EH (cell line): Measurements from ENCODE around the gene IFI6.
"Not testable (repeated sequence)": the region's sequence is repeated elsewhere in the genome, so short reads cannot be mapped to it uniquely, and the experiment has no call there.

Experiments used
- DNase-seq: peaks from one replicate; pipeline ENCODE4 v3.0.0-alpha.2; 2015; ENCODE audit warnings: low read depth

IFI6 gene

GRCh38 chr1:27627733-27628132 lies 44.3 kb downstream of the IFI6 start:
- not testable (repeated sequence) for DNase-seq

- DNase-seq = no peak
These were observed 44.9 kb downstream of the IFI6 start for GRCh38 chr1:27627061-27627460.

DNA sequence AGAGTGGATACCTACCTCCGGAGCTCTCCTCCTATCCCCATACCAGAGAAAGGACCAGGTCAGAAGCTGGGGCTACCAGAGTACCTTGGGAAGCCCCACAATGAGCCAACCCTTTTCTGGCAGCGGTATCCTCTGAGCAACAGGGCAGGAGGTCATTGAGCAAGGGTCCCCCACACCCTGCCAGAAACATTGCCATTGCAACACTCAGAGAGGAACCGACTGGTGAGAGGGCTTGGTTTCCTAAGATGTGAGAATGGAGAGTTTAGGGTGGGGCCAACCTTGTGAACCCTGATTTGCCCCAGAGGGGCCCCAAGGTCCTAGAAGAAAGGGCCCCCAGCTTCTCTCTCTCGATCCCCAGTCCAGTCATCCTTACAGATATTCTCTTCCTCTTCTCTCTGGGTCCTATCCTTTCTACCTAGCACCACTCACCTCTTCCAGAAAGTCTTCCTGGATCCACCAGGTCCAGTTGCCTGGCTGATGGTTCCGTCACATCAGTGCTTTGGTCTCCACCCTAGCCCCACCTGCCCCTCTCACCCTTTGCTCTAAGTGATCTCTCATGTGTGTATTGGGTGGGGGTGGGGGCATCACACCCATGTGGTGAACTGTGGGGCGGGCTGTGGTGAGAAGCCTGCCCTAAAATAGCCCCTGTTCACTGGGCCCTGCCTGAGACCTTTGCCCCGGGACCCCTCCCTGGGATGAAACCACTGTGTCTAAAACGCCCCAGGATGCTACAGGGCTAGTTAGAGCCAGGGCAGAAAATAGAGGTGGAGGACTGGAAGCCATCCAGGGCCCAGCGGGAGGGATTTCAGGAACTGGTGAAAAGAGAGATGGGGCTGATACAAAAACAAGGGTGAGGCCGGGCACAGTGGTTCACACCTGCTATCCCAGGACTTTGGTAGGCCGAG lies 45.7 kb downstream of the IFI6 start:
- no peak for DNase-seq

- no peak for DNase-seq
These were observed 47.4 kb downstream of the IFI6 start for GRCh38 chr1:27624467-27625178.

- DNase-seq = no peak
These were observed 48.4 kb downstream of the IFI6 start for GRCh38 chr1:27623327-27624212.

DNA sequence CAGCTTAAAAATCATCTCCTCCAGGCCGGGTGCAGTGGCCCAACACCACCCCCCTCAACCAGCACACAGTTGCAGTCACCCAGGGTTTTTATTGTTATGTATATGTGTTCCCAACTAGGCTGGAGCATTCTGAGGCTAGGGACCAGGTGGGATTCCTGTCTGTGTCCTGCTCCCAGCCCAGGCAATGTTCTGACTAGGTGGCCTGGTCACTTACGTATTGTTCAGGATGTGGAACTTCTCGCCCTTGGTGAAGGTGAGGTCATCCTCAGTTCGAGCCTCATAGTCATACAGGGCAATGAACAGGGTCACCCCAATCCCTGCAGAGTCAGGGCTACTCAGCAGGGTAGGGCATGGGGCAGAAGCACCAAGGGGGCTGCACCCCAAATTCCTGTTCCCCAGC lies 49.2 kb downstream of the IFI6 start:
- DNase-seq = no peak

DNA sequence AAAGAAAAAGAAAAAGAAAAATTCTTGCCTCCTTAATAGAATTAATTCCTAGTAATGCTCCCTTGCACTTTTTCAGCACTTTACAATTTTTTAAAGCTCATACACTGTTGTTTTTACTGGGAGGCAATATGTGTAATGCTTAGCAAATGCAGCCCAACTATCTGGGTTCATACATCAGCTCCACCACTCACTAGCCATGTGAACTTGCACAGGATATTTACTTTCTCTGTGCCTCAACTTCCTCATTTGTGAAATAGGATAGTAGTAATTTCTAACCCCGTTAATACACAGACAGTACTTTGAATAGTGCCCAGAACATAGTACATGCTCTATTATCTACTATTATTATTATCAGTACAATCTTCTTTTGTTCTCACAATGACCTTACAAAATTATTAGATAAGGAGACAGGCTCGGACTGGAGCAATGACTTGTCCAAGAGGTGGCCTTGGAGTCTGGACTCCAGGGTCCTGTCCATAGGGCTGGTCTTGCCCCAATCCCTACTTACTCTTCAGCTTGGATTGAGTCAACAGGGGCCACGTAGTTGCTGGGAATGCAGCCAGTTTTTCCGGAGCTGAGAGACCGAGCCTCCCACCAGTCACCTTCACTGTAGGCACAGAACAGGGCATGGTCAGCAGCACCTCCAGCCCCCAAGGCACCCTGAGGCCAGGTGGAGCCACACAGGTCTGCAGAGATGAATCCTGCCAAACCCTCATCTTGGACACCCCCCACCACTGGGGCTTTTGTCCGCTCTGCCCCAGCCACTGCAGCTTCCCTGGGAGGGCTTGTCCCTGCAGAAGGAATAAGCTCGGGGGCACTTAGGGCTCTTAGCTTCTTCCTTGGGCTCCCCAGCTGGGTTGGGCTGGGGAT lies 50.7 kb downstream of the IFI6 start:
- peak; percentile 41 for DNase-seq

- DNase-seq = not testable (repeated sequence)
These were observed 52.1 kb downstream of the IFI6 start for GRCh38 chr1:27619782-27620438.

- no peak for DNase-seq
These were observed 53.5 kb downstream of the IFI6 start for GRCh38 chr1:27618341-27619082.

DNA sequence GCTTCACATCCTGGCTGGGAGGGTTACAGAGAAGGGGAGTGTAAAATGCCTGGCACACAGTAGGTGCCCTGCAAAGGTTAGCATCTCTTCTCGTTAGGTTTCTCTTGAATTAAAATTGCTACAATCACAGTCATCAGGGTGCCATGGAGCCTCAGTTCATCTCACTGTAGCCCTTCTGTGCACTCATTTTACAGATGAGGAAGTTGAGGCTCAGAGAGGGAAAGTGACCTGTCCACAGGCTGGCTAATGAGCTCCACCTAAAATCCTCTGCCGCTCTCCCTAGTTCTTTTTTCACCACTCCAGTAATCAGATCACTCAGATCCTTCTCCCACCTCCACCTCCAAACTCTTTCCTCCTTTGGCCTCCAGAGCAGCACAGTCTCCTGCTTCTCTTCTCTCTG lies 54.6 kb downstream of the IFI6 start:
- no peak for DNase-seq

- DNase-seq = no peak
These were observed 55.6 kb downstream of the IFI6 start for GRCh38 chr1:27616441-27616840.
